Liver (tissue), 9 donors: Measurements from ENCODE around the gene ATXN7L1. TPM values are rescaled to one million over a fixed set of nuclear protein-coding genes. Genes with fewer than 3 reads are reported as not detected.

Source experiments
- DNase-seq: peaks from one replicate; pipeline ENCODE4 v3.0.0-alpha.2; 2017; ENCODE audit warnings: low spot score
- H3K27ac ChIP-seq, 2 donors: one replicate each; pipeline ENCODE4 v1.7.0; 2013; ENCODE audit warnings: inconsistent platforms in 2 of 2, low read length in 2 of 2, control low read depth in 1 of 2, low read depth in 1 of 2, mild to moderate bottlenecking in 1 of 2
- H3K27me3 ChIP-seq, 4 donors: one replicate each; pipeline versions ENCODE4 v1.6.1 to v1.7.0; 2013; ENCODE audit warnings: low read length in 3 of 4, inconsistent platforms in 1 of 4, mild to moderate bottlenecking in 1 of 4, moderate library complexity in 1 of 4; ENCODE audit not compliant: control insufficient read depth in 4 of 4, insufficient read depth in 4 of 4
- H3K36me3 ChIP-seq, 4 donors: one replicate each; pipeline versions ENCODE4 v1.6.1 to v1.7.0; 2013; ENCODE audit warnings: low read length in 3 of 4, mild to moderate bottlenecking in 3 of 4, low read depth in 1 of 4, moderate library complexity in 1 of 4; ENCODE audit not compliant: control insufficient read depth in 4 of 4, insufficient read depth in 3 of 4
- H3K4me1 ChIP-seq, 4 donors: one replicate each; pipeline versions ENCODE4 v1.6.1 to v1.7.0; 2013; ENCODE audit warnings: low read length in 3 of 4, mild to moderate bottlenecking in 3 of 4, moderate library complexity in 1 of 4; ENCODE audit not compliant: control insufficient read depth in 4 of 4, insufficient read depth in 4 of 4
- H3K4me3 ChIP-seq, 3 donors: one replicate each; pipeline versions ENCODE4 v1.6.1 to v1.7.0; 2013; ENCODE audit warnings: low read length in 3 of 3, control low read depth in 1 of 3, low read depth in 1 of 3, mild to moderate bottlenecking in 1 of 3
- H3K9ac ChIP-seq, 2 donors: one replicate each; pipeline ENCODE4 v1.7.0; 2013; ENCODE audit warnings: low read length in 2 of 2, mild to moderate bottlenecking in 2 of 2, moderate library complexity in 2 of 2, control low read depth in 1 of 2, low read depth in 1 of 2
- H3K9me3 ChIP-seq, 4 donors: one replicate each; pipeline versions ENCODE4 v1.6.1 to v1.7.0; 2013; ENCODE audit warnings: low read length in 3 of 4; ENCODE audit not compliant: control insufficient read depth in 4 of 4
- CTCF ChIP-seq: fragments of 150-350 bp; IDR thresholded peaks from 2 replicates; pipeline ENCODE4 v1.5.1; 2017; ENCODE audit warnings: improper control_type of control experiment, low read depth, low read length; ENCODE audit not compliant: missing input control
- EGR1 ChIP-seq, 2 donors: IDR thresholded peaks; 2 replicates each; pipeline ENCODE4 v1.6.1; 2016 to 2018; ENCODE audit warnings: antibody characterized with exemption in 2 of 2, low read depth in 2 of 2
- FOXA1 ChIP-seq: IDR thresholded peaks from 2 replicates; pipeline ENCODE4 v1.6.1; 2016; ENCODE audit warnings: antibody characterized with exemption
- FOXA2 ChIP-seq: IDR thresholded peaks from 2 replicates; pipeline ENCODE4 v1.6.1; 2016; ENCODE audit warnings: antibody characterized with exemption
- GABPA ChIP-seq, 2 donors: IDR thresholded peaks in 1 of 2; conservative IDR thresholded peaks in 1 of 2; 2 replicates each; pipeline ENCODE4 v1.6.1; 2016; ENCODE audit warnings: antibody characterized with exemption in 2 of 2, mild to moderate bottlenecking in 1 of 2, moderate library complexity in 1 of 2
- HNF4A ChIP-seq, 2 donors: conservative IDR thresholded peaks; 2 replicates each; pipeline ENCODE4 v1.6.1; 2016; ENCODE audit warnings: antibody characterized with exemption in 2 of 2, mild to moderate bottlenecking in 2 of 2
- HNF4G ChIP-seq: IDR thresholded peaks from 2 replicates; pipeline ENCODE4 v1.6.1; 2016; ENCODE audit warnings: antibody characterized with exemption
- JUND ChIP-seq, 2 donors: IDR thresholded peaks; 2 replicates each; pipeline ENCODE4 v1.6.1; 2016; ENCODE audit warnings: antibody characterized with exemption in 2 of 2
- NR2F2 ChIP-seq: IDR thresholded peaks from 2 replicates; pipeline ENCODE4 v1.6.1; 2016; ENCODE audit warnings: antibody characterized with exemption
- RAD21 ChIP-seq, 2 donors: IDR thresholded peaks; 2 replicates each; pipeline ENCODE4 v1.6.1; 2016; ENCODE audit warnings: antibody characterized with exemption in 2 of 2, mild to moderate bottlenecking in 2 of 2
- REST ChIP-seq: IDR thresholded peaks from 2 replicates; pipeline ENCODE4 v1.6.1; 2016; ENCODE audit warnings: antibody characterized with exemption, mild to moderate bottlenecking
- RXRA ChIP-seq, 2 donors: IDR thresholded peaks; 2 replicates each; pipeline ENCODE4 v1.6.1; 2017 to 2018; ENCODE audit warnings: antibody characterized with exemption in 2 of 2, mild to moderate bottlenecking in 1 of 2
- SP1 ChIP-seq: IDR thresholded peaks from 2 replicates; pipeline ENCODE4 v1.6.1; 2018; ENCODE audit warnings: antibody characterized with exemption, mild to moderate bottlenecking
- TAF1 ChIP-seq: conservative IDR thresholded peaks from 2 replicates; pipeline ENCODE4 v1.6.1; 2016; ENCODE audit warnings: antibody characterized with exemption, mild to moderate bottlenecking
- YY1 ChIP-seq: IDR thresholded peaks from 2 replicates; pipeline ENCODE4 v1.6.1; 2016; ENCODE audit warnings: antibody characterized with exemption, mild to moderate bottlenecking
- WGBS: extraction: QIAGEN DNeasy Blood & Tissue Kit; methylation state at CpG from one replicate; pipeline ENCODE4 v1.1.7; 2013; 5-methylcytosine and 5-hydroxymethylcytosine counted together
- polyA plus RNA-seq, 2 donors: library from polyadenylated mRNA; stranded (reverse) in 1 of 2; unstranded in 1 of 2; fragments of 200-250 nt in 1 of 2; fragments of >200 nt in 1 of 2; fragmentation: Nextera tagmentation in 1 of 2; extraction: Ambion mirVana in 1 of 2; gene quantifications; one replicate each; pipeline versions ENCODE4 v1.2.1 to v1.2.3, GENCODE V29; 2013 to 2015
- total RNA-seq, 2 donors: library from RNA; depleted of rRNA; stranded (reverse); fragments of >200 nt; gene quantifications; one replicate each; pipeline ENCODE4 v1.2.3, GENCODE V29; 2014
- TF ChIP-seq, protein P1 (sequence below): IDR thresholded peaks from 2 replicates; pipeline ENCODE4 v1.6.1; 2016; ENCODE audit warnings: antibody characterized with exemption
- TF ChIP-seq, protein P2 (sequence below): IDR thresholded peaks from 2 replicates; pipeline ENCODE4 v1.6.1; 2016; ENCODE audit warnings: antibody characterized with exemption
- TF ChIP-seq, protein P3 (sequence below): IDR thresholded peaks from 2 replicates; pipeline ENCODE4 v1.6.1; 2016; ENCODE audit warnings: antibody characterized with exemption
- donor health status: healthy.
- donor health status: healthy.
- donor health status: healthy.
- donor health status: healthy.
- donor health status: healthy.

Gene ATXN7L1
- total and polyA plus RNA-seq, 4 donors: 2.1 to 7.4 (median 5.3) TPM

DNA sequence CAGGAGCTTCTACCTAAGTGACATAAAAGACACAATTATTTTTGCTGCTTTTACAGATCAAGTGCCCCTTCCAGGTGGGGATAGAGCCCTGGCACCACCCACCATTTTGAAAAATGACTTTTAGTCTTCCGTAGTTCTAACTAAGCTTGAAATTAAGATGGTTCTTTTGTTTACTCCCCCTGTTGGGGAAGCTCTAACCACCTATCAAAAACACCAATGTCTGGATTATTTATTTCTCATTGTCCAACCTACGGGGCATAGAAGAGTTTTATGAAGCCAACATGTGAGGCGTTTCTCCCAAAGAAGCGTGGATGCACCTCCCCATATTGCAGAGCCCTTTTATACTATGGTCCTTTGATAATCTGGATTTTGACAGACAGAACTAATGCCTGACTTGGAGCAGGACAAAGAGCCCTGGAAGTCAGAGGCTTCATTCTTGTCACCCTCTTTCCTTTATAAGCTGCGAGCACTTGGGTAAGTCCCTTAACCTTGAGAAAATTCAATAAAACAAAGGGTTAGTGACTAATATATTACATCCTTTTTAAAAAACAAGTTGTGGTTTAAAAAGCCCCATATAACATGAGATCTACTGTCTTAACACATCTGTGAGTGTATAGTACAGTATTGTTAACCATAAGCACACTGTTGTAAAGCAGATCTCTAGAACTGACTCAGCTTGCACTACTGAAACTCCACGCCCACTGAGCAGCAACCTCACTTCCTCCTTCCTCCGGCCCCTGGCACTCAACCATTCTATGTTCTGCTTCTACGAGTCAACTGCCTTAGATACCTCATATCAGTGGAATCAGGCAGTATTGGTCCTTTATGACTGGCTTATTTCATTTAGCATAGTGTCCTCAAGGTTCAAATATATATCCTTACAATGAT lies 67.5 kb downstream of the ATXN7L1 start:
- Histone ChIP-seq H3K4me3 (no peak overlapping the region), H3K9ac (no peak overlapping the region), H3K9me3 (no peaks in the 10 kb centered on the region), H3K27ac (no peak overlapping the region), H3K36me3 (no peaks in the 10 kb centered on the region), H3K4me1 (peaks cover 5 to 27% (median 16%) of the 10 kb centered on the region in 4 donors), H3K27me3 (no peaks in the 10 kb centered on the region)
- no peak for DNase-seq
- TF ChIP-seq, protein P1, sequence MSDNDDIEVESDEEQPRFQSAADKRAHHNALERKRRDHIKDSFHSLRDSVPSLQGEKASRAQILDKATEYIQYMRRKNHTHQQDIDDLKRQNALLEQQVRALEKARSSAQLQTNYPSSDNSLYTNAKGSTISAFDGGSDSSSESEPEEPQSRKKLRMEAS: no peak
- WGBS: 83% methylated on average over 8 of the region's 8 CpGs

GRCh38 chr7:105808209-105808608 lies 68.2 kb downstream of the ATXN7L1 start:
- DNase-seq: no peak
- Histone ChIP-seq H3K9me3 (no peaks in the 10 kb centered on the region), H3K9ac (no peak overlapping the region), H3K36me3 (no peaks in the 10 kb centered on the region), H3K4me3 (no peak overlapping the region), H3K4me1 (peaks cover 8 to 29% (median 17%) of the 10 kb centered on the region in 4 donors), H3K27me3 (no peaks in the 10 kb centered on the region), H3K27ac (no peak overlapping the region)
- 97% methylated on average over 1 of the region's 1 CpG for WGBS
- TF ChIP-seq EGR1 (IDR thresholded peaks at IDR 0.05; ENCODE audit: low read depth in 2 of 2) (no peak), REST (no peak), FOXA1 (no peak), JUND (IDR thresholded peaks at IDR 0.05) (no peak), TAF1 (no peak), HNF4G (no peak), RXRA (IDR thresholded peaks at IDR 0.05) (no peak), YY1 (no peak), NR2F2 (no peak), FOXA2 (no peak), RAD21 (IDR thresholded peaks at IDR 0.05) (no peak), GABPA (IDR thresholded peaks at IDR 0.05 in 1 of 2, conservative IDR thresholded peaks at IDR 0.05 in 1 of 2) (no peak), SP1 (no peak), HNF4A (conservative IDR thresholded peaks at IDR 0.05) (no peak), CTCF (no peak)
- TF ChIP-seq, protein P2, sequence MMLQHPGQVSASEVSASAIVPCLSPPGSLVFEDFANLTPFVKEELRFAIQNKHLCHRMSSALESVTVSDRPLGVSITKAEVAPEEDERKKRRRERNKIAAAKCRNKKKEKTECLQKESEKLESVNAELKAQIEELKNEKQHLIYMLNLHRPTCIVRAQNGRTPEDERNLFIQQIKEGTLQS: no peak
- TF ChIP-seq, protein P3, sequence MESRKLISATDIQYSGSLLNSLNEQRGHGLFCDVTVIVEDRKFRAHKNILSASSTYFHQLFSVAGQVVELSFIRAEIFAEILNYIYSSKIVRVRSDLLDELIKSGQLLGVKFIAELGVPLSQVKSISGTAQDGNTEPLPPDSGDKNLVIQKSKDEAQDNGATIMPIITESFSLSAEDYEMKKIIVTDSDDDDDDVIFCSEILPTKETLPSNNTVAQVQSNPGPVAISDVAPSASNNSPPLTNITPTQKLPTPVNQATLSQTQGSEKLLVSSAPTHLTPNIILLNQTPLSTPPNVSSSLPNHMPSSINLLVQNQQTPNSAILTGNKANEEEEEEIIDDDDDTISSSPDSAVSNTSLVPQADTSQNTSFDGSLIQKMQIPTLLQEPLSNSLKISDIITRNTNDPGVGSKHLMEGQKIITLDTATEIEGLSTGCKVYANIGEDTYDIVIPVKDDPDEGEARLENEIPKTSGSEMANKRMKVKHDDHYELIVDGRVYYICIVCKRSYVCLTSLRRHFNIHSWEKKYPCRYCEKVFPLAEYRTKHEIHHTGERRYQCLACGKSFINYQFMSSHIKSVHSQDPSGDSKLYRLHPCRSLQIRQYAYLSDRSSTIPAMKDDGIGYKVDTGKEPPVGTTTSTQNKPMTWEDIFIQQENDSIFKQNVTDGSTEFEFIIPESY: no peak
- TF ChIP-seq, protein P1: no peak
